ENCODE results near the gene NAA35. TPM values are rescaled to one million over a fixed set of nuclear protein-coding genes. Genes with fewer than 3 reads are reported as not detected.
"Not testable (repeated sequence)": the region's sequence is repeated elsewhere in the genome, so short reads cannot be mapped to it uniquely, and the experiment has no call there.

The NAA35 gene
- polyA plus RNA-seq, 1 donor = 22.1 TPM

GRCh38 chr9:85973238-85973637 lies 32.3 kb downstream of the NAA35 start:
- WGBS (ENCODE audit: insufficient coverage, low lambda C conversion rate) = 100% methylated on average over 1 of the region's 1 CpG
- no peak for DNase-seq
- Histone ChIP-seq H3K4me1 (ENCODE audit: control insufficient read depth, insufficient read depth, low read length) (no peaks in the 10 kb centered on the region), H3K27me3 (ENCODE audit: control insufficient read depth, insufficient read depth, low read length) (no peaks in the 10 kb centered on the region), H3K36me3 (ENCODE audit: control insufficient read depth, insufficient read depth, low read length) (peaks cover 35% of the 10 kb centered on the region), H3K4me3 (ENCODE audit: low read length) (no peak overlapping the region), H3K27ac (ENCODE audit: low read length) (no peak overlapping the region), H3K9me3 (ENCODE audit: control insufficient read depth, low read depth, low read length) (no peaks in the 10 kb centered on the region)

GRCh38 chr9:85974055-85974547 lies 33.2 kb downstream of the NAA35 start:
- H3K9me3 ChIP-seq (ENCODE audit: control insufficient read depth, low read depth, low read length); H3K27ac ChIP-seq (ENCODE audit: low read length); H3K4me1 ChIP-seq (ENCODE audit: control insufficient read depth, insufficient read depth, low read length); H3K4me3 ChIP-seq (ENCODE audit: low read length); DNase-seq; H3K27me3 ChIP-seq (ENCODE audit: control insufficient read depth, insufficient read depth, low read length): not testable (repeated sequence)
- no CpG with 5 or more reads among the region's 5 CpGs for WGBS (ENCODE audit: insufficient coverage, low lambda C conversion rate)
- H3K36me3 ChIP-seq (ENCODE audit: control insufficient read depth, insufficient read depth, low read length) = peaks cover 43% of the 10 kb centered on the region

GRCh38 chr9:85978496-85978895 lies 37.5 kb downstream of the NAA35 start:
- no CpG with 5 or more reads among the region's 4 CpGs for WGBS (ENCODE audit: insufficient coverage, low lambda C conversion rate)
- H3K4me3 ChIP-seq (ENCODE audit: low read length) = no peak overlapping the region
- H3K4me1 ChIP-seq (ENCODE audit: control insufficient read depth, insufficient read depth, low read length) = no peaks in the 10 kb centered on the region
- no peak overlapping the region for H3K27ac ChIP-seq (ENCODE audit: low read length)
- H3K27me3 ChIP-seq (ENCODE audit: control insufficient read depth, insufficient read depth, low read length) = no peaks in the 10 kb centered on the region
- peaks cover 44% of the 10 kb centered on the region for H3K36me3 ChIP-seq (ENCODE audit: control insufficient read depth, insufficient read depth, low read length)
- DNase-seq = no peak
- no peaks in the 10 kb centered on the region for H3K9me3 ChIP-seq (ENCODE audit: control insufficient read depth, low read depth, low read length)

GRCh38 chr9:85981369-85981768 lies 40.4 kb downstream of the NAA35 start:
- Histone ChIP-seq H3K27me3 (ENCODE audit: control insufficient read depth, insufficient read depth, low read length) (no peaks in the 10 kb centered on the region), H3K27ac (ENCODE audit: low read length) (no peak overlapping the region), H3K4me1 (ENCODE audit: control insufficient read depth, insufficient read depth, low read length) (no peaks in the 10 kb centered on the region), H3K36me3 (ENCODE audit: control insufficient read depth, insufficient read depth, low read length) (peaks cover 50% of the 10 kb centered on the region), H3K4me3 (ENCODE audit: low read length) (no peak overlapping the region), H3K9me3 (ENCODE audit: control insufficient read depth, low read depth, low read length) (no peaks in the 10 kb centered on the region)
- no peak for DNase-seq
- 82% methylated on average over 3 of the region's 3 CpGs for WGBS (ENCODE audit: insufficient coverage, low lambda C conversion rate)

GRCh38 chr9:85984457-85984856 lies 43.5 kb downstream of the NAA35 start:
- Histone ChIP-seq H3K9me3 (ENCODE audit: control insufficient read depth, low read depth, low read length) (no peaks in the 10 kb centered on the region), H3K4me1 (ENCODE audit: control insufficient read depth, insufficient read depth, low read length) (no peaks in the 10 kb centered on the region), H3K4me3 (ENCODE audit: low read length) (no peak overlapping the region), H3K27me3 (ENCODE audit: control insufficient read depth, insufficient read depth, low read length) (no peaks in the 10 kb centered on the region), H3K36me3 (ENCODE audit: control insufficient read depth, insufficient read depth, low read length) (peaks cover 39% of the 10 kb centered on the region), H3K27ac (ENCODE audit: low read length) (no peak overlapping the region)
- DNase-seq = no peak
- no CpG with 5 or more reads among the region's 2 CpGs for WGBS (ENCODE audit: insufficient coverage, low lambda C conversion rate)

GRCh38 chr9:85987236-85987635 lies 46.3 kb downstream of the NAA35 start:
- H3K9me3 ChIP-seq (ENCODE audit: control insufficient read depth, low read depth, low read length) = no peaks in the 10 kb centered on the region
- WGBS (ENCODE audit: insufficient coverage, low lambda C conversion rate) = 100% methylated on average over 1 of the region's 3 CpGs
- no peak overlapping the region for H3K27ac ChIP-seq (ENCODE audit: low read length)
- no peaks in the 10 kb centered on the region for H3K27me3 ChIP-seq (ENCODE audit: control insufficient read depth, insufficient read depth, low read length)
- H3K36me3 ChIP-seq (ENCODE audit: control insufficient read depth, insufficient read depth, low read length) = peaks cover 28% of the 10 kb centered on the region
- H3K4me3 ChIP-seq (ENCODE audit: low read length) = no peak overlapping the region
- no peak for DNase-seq
- H3K4me1 ChIP-seq (ENCODE audit: control insufficient read depth, insufficient read depth, low read length) = no peaks in the 10 kb centered on the region

GRCh38 chr9:85994191-85994590 lies 53.2 kb downstream of the NAA35 start:
- 93% methylated on average over 2 of the region's 2 CpGs for WGBS (ENCODE audit: insufficient coverage, low lambda C conversion rate)
- no peak for DNase-seq
- H3K9me3 ChIP-seq (ENCODE audit: control insufficient read depth, low read depth, low read length) = no peaks in the 10 kb centered on the region
- no peak overlapping the region for H3K4me3 ChIP-seq (ENCODE audit: low read length)
- H3K4me1 ChIP-seq (ENCODE audit: control insufficient read depth, insufficient read depth, low read length) = no peaks in the 10 kb centered on the region
- H3K36me3 ChIP-seq (ENCODE audit: control insufficient read depth, insufficient read depth, low read length) = peaks cover 20% of the 10 kb centered on the region
- no peaks in the 10 kb centered on the region for H3K27me3 ChIP-seq (ENCODE audit: control insufficient read depth, insufficient read depth, low read length)
- H3K27ac ChIP-seq (ENCODE audit: low read length) = no peak overlapping the region

- Histone ChIP-seq H3K27me3 (ENCODE audit: control insufficient read depth, insufficient read depth, low read length) (no peaks in the 10 kb centered on the region), H3K4me3 (ENCODE audit: low read length) (no peak overlapping the region), H3K27ac (ENCODE audit: low read length) (no peak overlapping the region), H3K36me3 (ENCODE audit: control insufficient read depth, insufficient read depth, low read length) (peaks cover 23% of the 10 kb centered on the region), H3K4me1 (ENCODE audit: control insufficient read depth, insufficient read depth, low read length) (no peaks in the 10 kb centered on the region), H3K9me3 (ENCODE audit: control insufficient read depth, low read depth, low read length) (no peaks in the 10 kb centered on the region)
- DNase-seq = no peak
Observed at GRCh38 chr9:85995097-85995496, 54.2 kb downstream of the NAA35 start.

- no peak overlapping the region for H3K4me3 ChIP-seq (ENCODE audit: low read length)
- no peak overlapping the region for H3K27ac ChIP-seq (ENCODE audit: low read length)
- no CpG with 5 or more reads among the region's 1 CpG for WGBS (ENCODE audit: insufficient coverage, low lambda C conversion rate)
- no peak for DNase-seq
- H3K9me3 ChIP-seq (ENCODE audit: control insufficient read depth, low read depth, low read length) = no peaks in the 10 kb centered on the region
- H3K4me1 ChIP-seq (ENCODE audit: control insufficient read depth, insufficient read depth, low read length) = no peaks in the 10 kb centered on the region
- H3K27me3 ChIP-seq (ENCODE audit: control insufficient read depth, insufficient read depth, low read length) = no peaks in the 10 kb centered on the region
- H3K36me3 ChIP-seq (ENCODE audit: control insufficient read depth, insufficient read depth, low read length) = peaks cover 22% of the 10 kb centered on the region
Observed at GRCh38 chr9:85995599-85995998, 54.7 kb downstream of the NAA35 start.

- Histone ChIP-seq H3K9me3 (ENCODE audit: control insufficient read depth, low read depth, low read length) (peaks cover 5% of the 10 kb centered on the region), H3K4me1 (ENCODE audit: control insufficient read depth, insufficient read depth, low read length) (no peaks in the 10 kb centered on the region), H3K27me3 (ENCODE audit: control insufficient read depth, insufficient read depth, low read length) (no peaks in the 10 kb centered on the region), H3K27ac (ENCODE audit: low read length) (no peak overlapping the region), H3K36me3 (ENCODE audit: control insufficient read depth, insufficient read depth, low read length) (peaks cover 49% of the 10 kb centered on the region), H3K4me3 (ENCODE audit: low read length) (no peak overlapping the region)
- no CpG with 5 or more reads among the region's 1 CpG for whole genome bisulfite sequencing (ENCODE audit: insufficient coverage, low lambda C conversion rate)
- DNase-seq = no peak
Observed at GRCh38 chr9:86005253-86005775, 64.4 kb downstream of the NAA35 start.

- Histone ChIP-seq H3K27ac (ENCODE audit: low read length) (no peak overlapping the region), H3K4me3 (ENCODE audit: low read length) (no peak overlapping the region), H3K9me3 (ENCODE audit: control insufficient read depth, low read depth, low read length) (peaks cover 5% of the 10 kb centered on the region), H3K4me1 (ENCODE audit: control insufficient read depth, insufficient read depth, low read length) (no peaks in the 10 kb centered on the region), H3K27me3 (ENCODE audit: control insufficient read depth, insufficient read depth, low read length) (no peaks in the 10 kb centered on the region), H3K36me3 (ENCODE audit: control insufficient read depth, insufficient read depth, low read length) (peaks cover 45% of the 10 kb centered on the region)
- DNase-seq = no peak
- 40% methylated on average over 1 of the region's 2 CpGs for WGBS (ENCODE audit: insufficient coverage, low lambda C conversion rate)
Observed at GRCh38 chr9:86009133-86009532, 68.2 kb downstream of the NAA35 start.
